Esophagus (tissue), 2 donors: ENCODE results near the gene CACNG6. TPM values are rescaled to one million over a fixed set of nuclear protein-coding genes. Genes with fewer than 3 reads are reported as not detected.
A peak's percentile ranks its signal among the peaks of the same experiment; 100 is the strongest.

Experiments used
- H3K27ac ChIP-seq, 2 donors: one replicate each; pipeline ENCODE4 v1.5.1; 2013; ENCODE audit warnings: low read depth in 2 of 2, mild to moderate bottlenecking in 2 of 2, inconsistent platforms in 1 of 2, low read length in 1 of 2, moderate library complexity in 1 of 2
- H3K27me3 ChIP-seq, 2 donors: one replicate each; pipeline ENCODE4 v1.6.1; 2013; ENCODE audit warnings: low read length in 2 of 2, control low read depth in 1 of 2, mild to moderate bottlenecking in 1 of 2; ENCODE audit not compliant: insufficient read depth in 2 of 2, control insufficient read depth in 1 of 2
- H3K36me3 ChIP-seq, 2 donors: one replicate each; pipeline ENCODE4 v1.6.1; 2013; ENCODE audit warnings: low read length in 1 of 2; ENCODE audit not compliant: control insufficient read depth in 2 of 2, insufficient read depth in 2 of 2
- H3K4me1 ChIP-seq, 2 donors: one replicate each; pipeline ENCODE4 v1.6.1; 2013; ENCODE audit warnings: low read length in 1 of 2; ENCODE audit not compliant: control insufficient read depth in 2 of 2, insufficient read depth in 2 of 2
- H3K4me3 ChIP-seq, 2 donors: one replicate each; pipeline ENCODE4 v1.5.1; 2013; ENCODE audit warnings: low read length in 2 of 2, mild to moderate bottlenecking in 2 of 2, low read depth in 1 of 2, moderate library complexity in 1 of 2
- H3K9me3 ChIP-seq, 2 donors: one replicate each; pipeline ENCODE4 v1.6.1; 2013; ENCODE audit warnings: mild to moderate bottlenecking in 2 of 2, low read depth in 1 of 2, low read length in 1 of 2, moderate library complexity in 1 of 2; ENCODE audit not compliant: control insufficient read depth in 2 of 2, insufficient read depth in 1 of 2
- WGBS, 2 donors: extraction: QIAGEN DNeasy Blood & Tissue Kit; methylation state at CpG; one replicate each; pipeline ENCODE4 v1.1.7; 2013; 5-methylcytosine and 5-hydroxymethylcytosine counted together
- polyA plus RNA-seq, 2 donors: library from polyadenylated mRNA; stranded (reverse); fragments of 200-250 nt; gene quantifications; one replicate each; pipeline ENCODE4 v1.2.3, GENCODE V29; 2013
- donor health status: healthy with polysubstance abuse.
- donor health status: Bipolar disorder and iron deficiency.

Gene CACNG6
- polyA plus RNA-seq, 2 donors = not detected

GRCh38 chr19:53981376-53981951 lies 10.0 kb upstream of the CACNG6 start:
- Histone ChIP-seq H3K36me3 (no peaks in the 10 kb centered on the region), H3K27ac (no peak overlapping the region), H3K4me3 (no peak overlapping the region), H3K27me3 (peaks cover 0 to 23% of the 10 kb centered on the region in 2 donors), H3K9me3 (peaks cover 4 to 34% of the 10 kb centered on the region in 2 donors), H3K4me1 (peaks cover 4 to 14% of the 10 kb centered on the region in 2 donors)
- 73 to 78% methylated on average over 12 to 13 of the region's 13 CpGs for WGBS, 2 donors

GRCh38 chr19:53982001-53982451 lies 9.4 kb upstream of the CACNG6 start:
- Histone ChIP-seq H3K9me3 (peaks cover 4 to 32% of the 10 kb centered on the region in 2 donors), H3K36me3 (no peaks in the 10 kb centered on the region), H3K4me1 (peaks cover 4 to 14% of the 10 kb centered on the region in 2 donors), H3K4me3 (peak overlapping the region; percentile 21 to 35), H3K27me3 (peaks cover 0 to 23% of the 10 kb centered on the region in 2 donors), H3K27ac (no peak overlapping the region)
- 4 to 7% methylated on average over 48 to 62 of the region's 62 CpGs for WGBS, 2 donors

- Histone ChIP-seq H3K27ac (no peak overlapping the region), H3K4me1 (peaks cover 4 to 14% of the 10 kb centered on the region in 2 donors), H3K4me3 (peak overlapping the region; percentile 11 to 35), H3K9me3 (peaks cover 4 to 31% of the 10 kb centered on the region in 2 donors), H3K27me3 (peaks cover 0 to 23% of the 10 kb centered on the region in 2 donors), H3K36me3 (no peaks in the 10 kb centered on the region)
- 2% methylated on average over 24 to 59 of the region's 61 CpGs for WGBS, 2 donors
Observed at GRCh38 chr19:53982611-53983010, 8.8 kb upstream of the CACNG6 start.

- H3K9me3 ChIP-seq = peaks cover 4 to 24% of the 10 kb centered on the region in 2 donors
- H3K27me3 ChIP-seq = peaks cover 0 to 17% of the 10 kb centered on the region in 2 donors
- peaks cover 0 to 11% of the 10 kb centered on the region in 2 donors for H3K4me1 ChIP-seq
- no peaks in the 10 kb centered on the region for H3K36me3 ChIP-seq
- 72 to 76% methylated on average over 24 of the region's 24 CpGs for WGBS, 2 donors
- H3K4me3 ChIP-seq = no peak overlapping the region
- H3K27ac ChIP-seq = no peak overlapping the region
Observed at GRCh38 chr19:53983457-53984289, 7.8 kb upstream of the CACNG6 start.

- Histone ChIP-seq H3K36me3 (no peaks in the 10 kb centered on the region), H3K9me3 (peaks cover 4 to 11% of the 10 kb centered on the region in 2 donors), H3K27ac (no peak overlapping the region), H3K4me3 (no peak overlapping the region), H3K27me3 (peaks cover 0 to 6% of the 10 kb centered on the region in 2 donors), H3K4me1 (peaks cover 0 to 11% of the 10 kb centered on the region in 2 donors)
- WGBS, 2 donors = 75 to 77% methylated on average over 6 of the region's 6 CpGs
Observed at GRCh38 chr19:53985863-53986262, 5.6 kb upstream of the CACNG6 start.

- Histone ChIP-seq H3K9me3 (peaks cover 0 to 2% of the 10 kb centered on the region in 2 donors), H3K27me3 (peaks cover 5 to 18% of the 10 kb centered on the region in 2 donors), H3K36me3 (no peaks in the 10 kb centered on the region), H3K4me3 (no peak overlapping the region), H3K27ac (no peak overlapping the region), H3K4me1 (peaks cover 3 to 4% of the 10 kb centered on the region in 2 donors)
- 84 to 86% methylated on average over 6 of the region's 6 CpGs for WGBS, 2 donors
Observed at GRCh38 chr19:53988981-53989380, 2.5 kb upstream of the CACNG6 start.

GRCh38 chr19:53989600-53990533 lies 1.6 kb upstream of the CACNG6 start:
- Histone ChIP-seq H3K4me1 (peaks cover 3 to 4% of the 10 kb centered on the region in 2 donors), H3K9me3 (no peaks in the 10 kb centered on the region), H3K27ac (no peak overlapping the region), H3K4me3 (no peak overlapping the region), H3K27me3 (peaks cover 5 to 18% of the 10 kb centered on the region in 2 donors), H3K36me3 (no peaks in the 10 kb centered on the region)
- 55 to 57% methylated on average over 22 of the region's 22 CpGs for WGBS, 2 donors

GRCh38 chr19:53992211-53992610 lies 774 bp downstream of the CACNG6 start:
- H3K9me3 ChIP-seq = no peaks in the 10 kb centered on the region
- H3K4me3 ChIP-seq = no peak overlapping the region
- 76 to 77% methylated on average over 9 of the region's 9 CpGs for WGBS, 2 donors
- peaks cover 5 to 18% of the 10 kb centered on the region in 2 donors for H3K27me3 ChIP-seq
- no peaks in the 10 kb centered on the region for H3K36me3 ChIP-seq
- no peak overlapping the region for H3K27ac ChIP-seq
- peaks cover 3 to 4% of the 10 kb centered on the region in 2 donors for H3K4me1 ChIP-seq

GRCh38 chr19:53992815-53993214 lies 1.4 kb downstream of the CACNG6 start:
- Histone ChIP-seq H3K36me3 (no peaks in the 10 kb centered on the region), H3K9me3 (no peaks in the 10 kb centered on the region), H3K4me1 (peaks cover 3 to 4% of the 10 kb centered on the region in 2 donors), H3K27ac (no peak overlapping the region), H3K4me3 (no peak overlapping the region), H3K27me3 (peaks cover 5 to 18% of the 10 kb centered on the region in 2 donors)
- 16 to 30% methylated on average over 38 to 43 of the region's 43 CpGs for WGBS, 2 donors
